Upper lobe of left lung (tissue), 4 donors: ENCODE data around the gene WSB1.

Source experiments
- POLR2A ChIP-seq, 4 donors: fragments of 450-650 bp; IDR thresholded peaks; one replicate each; pipeline ENCODE4 v1.5.1; 2016 to 2017; ENCODE audit warnings: antibody characterized with exemption in 4 of 4, mild to moderate bottlenecking in 2 of 4
- POLR2AphosphoS5 ChIP-seq, 2 donors: sonication (generic); formaldehyde crosslinking; IDR thresholded peaks; one replicate each; pipeline ENCODE4 v1.5.1; 2017; ENCODE audit warnings: antibody characterized with exemption in 2 of 2
- TF ChIP-seq, protein P1 (sequence below), 6 experiments: fragments of 450-650 bp in 4 of 6; fragments of 200-600 bp in 2 of 6; sonication (generic) in 2 of 6; IDR thresholded peaks; one replicate each; pipeline ENCODE4 v1.5.1; 2016 to 2019; ENCODE audit warnings: antibody characterized with exemption in 6 of 6

DNA sequence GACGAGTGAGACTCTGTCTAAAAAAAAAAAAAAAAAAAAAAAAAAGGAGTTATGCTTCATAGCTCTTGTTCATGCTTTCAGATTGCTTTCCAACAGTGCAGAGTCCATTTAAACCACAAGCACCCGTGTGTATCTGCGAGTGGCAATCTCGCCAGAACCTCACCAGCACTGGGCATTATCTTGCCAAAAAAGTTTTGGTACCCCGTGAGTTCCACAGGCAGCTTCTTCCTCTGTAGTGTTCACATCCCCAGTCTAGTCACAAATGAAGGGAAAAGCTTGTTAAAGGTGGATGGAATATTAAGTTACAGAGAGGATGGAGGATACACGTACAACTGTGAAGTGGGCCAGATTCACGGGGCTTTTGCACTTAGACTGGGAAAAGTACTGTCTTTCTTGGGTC, 33.5 kb downstream of the WSB1 start:
- TF ChIP-seq, protein P1, sequence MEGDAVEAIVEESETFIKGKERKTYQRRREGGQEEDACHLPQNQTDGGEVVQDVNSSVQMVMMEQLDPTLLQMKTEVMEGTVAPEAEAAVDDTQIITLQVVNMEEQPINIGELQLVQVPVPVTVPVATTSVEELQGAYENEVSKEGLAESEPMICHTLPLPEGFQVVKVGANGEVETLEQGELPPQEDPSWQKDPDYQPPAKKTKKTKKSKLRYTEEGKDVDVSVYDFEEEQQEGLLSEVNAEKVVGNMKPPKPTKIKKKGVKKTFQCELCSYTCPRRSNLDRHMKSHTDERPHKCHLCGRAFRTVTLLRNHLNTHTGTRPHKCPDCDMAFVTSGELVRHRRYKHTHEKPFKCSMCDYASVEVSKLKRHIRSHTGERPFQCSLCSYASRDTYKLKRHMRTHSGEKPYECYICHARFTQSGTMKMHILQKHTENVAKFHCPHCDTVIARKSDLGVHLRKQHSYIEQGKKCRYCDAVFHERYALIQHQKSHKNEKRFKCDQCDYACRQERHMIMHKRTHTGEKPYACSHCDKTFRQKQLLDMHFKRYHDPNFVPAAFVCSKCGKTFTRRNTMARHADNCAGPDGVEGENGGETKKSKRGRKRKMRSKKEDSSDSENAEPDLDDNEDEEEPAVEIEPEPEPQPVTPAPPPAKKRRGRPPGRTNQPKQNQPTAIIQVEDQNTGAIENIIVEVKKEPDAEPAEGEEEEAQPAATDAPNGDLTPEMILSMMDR (IDR thresholded peaks at IDR 0.05): no peak
- TF ChIP-seq POLR2A (IDR thresholded peaks at IDR 0.05) (no peak), POLR2AphosphoS5 (IDR thresholded peaks at IDR 0.05) (no peak)
